Suppressor macrophage treated with lipopolysaccharide for 1 hour (primary cell): ENCODE results near the gene SDK2.

Experiments used
- DNase-seq, 3 donors: peaks; one replicate each; pipeline ENCODE4 v3.0.0-alpha.2; 2020 to 2022

Gene SDK2

GRCh38 chr17:73605444-73605843, 38.8 kb downstream of the SDK2 start:
- DNase-seq: no peak

- DNase-seq: no peak
These were observed 39.8 kb downstream of the SDK2 start for GRCh38 chr17:73604476-73604875.

- no peak for DNase-seq
These were observed 40.3 kb downstream of the SDK2 start for GRCh38 chr17:73603971-73604370.

GRCh38 chr17:73600103-73600871, 44.0 kb downstream of the SDK2 start:
- no peak for DNase-seq

DNA sequence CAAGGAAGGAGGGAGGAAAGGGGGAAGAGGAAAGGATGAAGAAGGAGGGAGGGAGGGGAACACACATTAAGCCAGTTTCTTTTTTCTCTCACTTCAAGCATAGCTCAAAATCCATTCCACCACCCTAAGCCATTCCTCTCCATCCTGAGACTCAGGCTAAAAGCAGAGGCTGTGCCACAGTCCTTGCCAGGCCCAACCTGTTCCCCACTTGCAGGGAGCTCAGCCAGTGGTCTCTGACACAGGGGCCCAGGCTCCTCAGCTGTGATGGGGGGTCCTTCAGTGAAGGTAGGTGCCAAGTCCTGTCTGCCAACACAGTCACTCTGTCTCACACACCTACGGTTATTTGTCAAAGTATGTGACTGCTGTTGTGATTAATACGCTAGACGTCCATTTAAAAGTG, 44.6 kb downstream of the SDK2 start:
- no peak for DNase-seq

GRCh38 chr17:73598212-73598611, 46.0 kb downstream of the SDK2 start:
- no peak for DNase-seq

DNA sequence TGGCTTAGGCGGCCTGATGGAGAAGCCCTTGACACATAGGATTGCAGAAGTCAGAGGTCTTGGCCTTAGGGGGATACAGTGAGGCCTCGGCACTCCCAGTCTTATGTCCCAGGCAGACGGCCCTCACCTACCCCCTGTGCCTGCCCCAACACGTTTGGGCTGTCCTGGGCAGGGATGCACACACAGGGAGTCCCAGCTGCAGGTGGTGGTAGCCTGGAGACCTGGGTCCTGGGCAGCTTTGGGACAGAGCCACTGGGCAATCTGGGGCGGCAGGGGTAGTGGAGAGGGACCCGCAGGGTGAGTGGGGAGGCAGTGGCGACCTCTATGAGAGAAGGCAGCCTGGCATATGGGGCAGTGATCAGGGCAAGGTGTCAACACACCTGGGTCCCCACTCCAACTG, 48.3 kb downstream of the SDK2 start:
- no peak for DNase-seq

DNA sequence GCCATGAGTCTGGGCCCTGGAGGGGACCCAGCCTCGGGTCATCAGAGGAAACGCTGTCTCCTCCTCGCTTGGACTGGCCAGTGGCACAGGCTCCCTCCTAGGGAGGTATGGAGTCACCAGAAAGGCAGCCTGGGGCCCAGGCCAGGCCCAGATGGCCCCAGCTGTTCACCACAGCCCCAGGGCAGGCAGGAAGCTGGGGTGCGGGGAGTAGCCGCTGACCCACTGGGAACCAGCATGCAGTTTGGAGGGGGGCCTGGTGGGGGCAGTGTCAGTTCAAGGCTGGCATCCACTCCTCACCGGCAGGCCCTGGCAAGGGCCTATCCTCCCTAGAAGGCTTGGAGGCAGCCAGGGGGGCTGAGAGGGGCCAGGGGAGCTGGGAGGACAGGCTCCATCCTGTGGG, 48.8 kb downstream of the SDK2 start:
- DNase-seq: peak in 2 of 3 donors; percentile 26 to 44

- DNase-seq: no peak
These were observed 49.2 kb downstream of the SDK2 start for GRCh38 chr17:73595068-73595467.

DNA sequence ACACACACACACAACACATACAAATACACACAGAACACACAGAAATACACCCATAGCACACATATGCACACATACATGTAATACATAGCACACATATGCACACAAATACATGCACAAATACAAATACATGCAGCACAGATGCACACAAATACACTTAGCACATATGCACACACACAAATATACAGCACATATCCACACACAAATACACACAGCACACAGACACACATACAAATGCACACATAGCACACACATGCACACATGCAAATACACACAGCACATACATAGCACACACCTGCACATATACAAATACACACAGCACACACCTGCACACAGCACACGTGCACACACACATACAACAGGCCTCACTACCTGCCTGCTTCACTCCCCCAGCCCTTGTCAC, 49.6 kb downstream of the SDK2 start:
- no peak for DNase-seq

GRCh38 chr17:73594025-73594424, 50.2 kb downstream of the SDK2 start:
- DNase-seq: no peak

DNA sequence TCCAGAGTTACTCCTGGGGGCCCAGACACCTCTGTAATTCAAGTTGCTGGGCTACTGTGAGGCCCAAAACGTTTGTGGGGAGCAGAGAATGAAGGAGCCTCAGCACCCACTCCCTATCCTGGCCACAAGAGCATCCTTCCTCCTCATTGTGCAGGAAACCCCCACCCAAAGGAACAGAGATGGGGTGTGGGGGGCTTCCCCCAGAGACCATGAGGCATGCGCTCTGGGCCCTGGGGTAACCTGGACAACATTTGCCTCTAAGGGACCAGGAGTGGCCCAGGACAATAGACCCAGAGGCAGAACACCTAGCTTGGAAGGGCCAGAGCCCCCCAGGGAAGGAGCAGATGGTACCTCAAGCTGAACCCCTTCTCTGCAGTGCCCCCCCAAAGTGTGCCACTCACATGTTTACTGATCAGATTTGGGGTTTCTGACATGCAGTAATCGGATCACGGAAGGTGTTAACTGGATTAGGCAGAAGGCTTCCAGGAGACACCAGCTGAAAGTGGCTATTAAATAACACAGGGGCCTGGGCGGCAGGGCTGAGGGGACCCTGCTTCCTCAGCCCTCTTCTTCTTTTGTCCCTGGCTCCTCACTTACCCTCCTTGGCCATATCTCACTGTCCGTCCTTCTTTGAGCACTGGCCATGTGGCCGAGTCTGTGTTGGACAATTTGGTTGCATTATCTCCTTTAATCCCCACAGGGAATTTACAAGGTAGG, 50.8 kb downstream of the SDK2 start:
- no peak for DNase-seq

DNA sequence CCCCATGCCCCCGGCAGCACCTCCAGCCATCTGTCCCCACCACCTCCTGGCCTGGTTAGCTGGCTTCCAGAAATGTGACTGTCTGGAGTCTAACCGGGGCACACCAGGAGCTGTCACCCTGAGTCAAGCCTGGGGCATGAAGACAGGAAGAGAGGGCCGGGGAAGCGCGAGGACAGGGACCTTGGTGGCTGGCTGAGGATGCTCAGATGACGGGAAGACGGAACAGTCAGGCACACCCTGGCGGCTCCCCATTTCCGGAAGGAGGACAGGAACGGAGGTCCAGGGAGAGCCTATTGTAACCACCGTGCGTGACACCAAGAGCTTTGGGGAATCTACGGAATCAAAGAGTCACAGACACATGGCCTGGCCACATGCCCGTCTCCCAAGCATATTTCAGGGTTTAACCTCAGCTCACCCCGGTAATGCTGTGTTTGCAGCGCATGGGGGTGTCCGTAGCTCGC, 51.7 kb downstream of the SDK2 start:
- DNase-seq: peak; percentile 7 to 36 (median 17)

DNA sequence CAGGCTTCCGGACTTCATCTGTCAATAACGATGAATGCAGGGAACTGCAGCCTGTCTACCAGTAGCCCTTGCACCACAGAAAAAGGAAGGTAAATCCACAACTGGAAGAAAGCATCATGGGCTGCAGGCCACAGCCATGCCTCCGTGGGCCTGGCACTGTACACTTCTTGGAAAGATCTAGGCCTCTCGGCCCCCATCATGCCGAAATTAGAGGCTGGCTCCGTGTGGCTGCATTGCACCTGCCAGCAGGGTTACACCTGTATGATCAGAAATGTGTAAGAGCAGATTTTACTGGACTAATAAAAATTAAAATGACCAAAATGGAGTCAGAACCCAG, 52.2 kb downstream of the SDK2 start:
- no peak for DNase-seq

DNA sequence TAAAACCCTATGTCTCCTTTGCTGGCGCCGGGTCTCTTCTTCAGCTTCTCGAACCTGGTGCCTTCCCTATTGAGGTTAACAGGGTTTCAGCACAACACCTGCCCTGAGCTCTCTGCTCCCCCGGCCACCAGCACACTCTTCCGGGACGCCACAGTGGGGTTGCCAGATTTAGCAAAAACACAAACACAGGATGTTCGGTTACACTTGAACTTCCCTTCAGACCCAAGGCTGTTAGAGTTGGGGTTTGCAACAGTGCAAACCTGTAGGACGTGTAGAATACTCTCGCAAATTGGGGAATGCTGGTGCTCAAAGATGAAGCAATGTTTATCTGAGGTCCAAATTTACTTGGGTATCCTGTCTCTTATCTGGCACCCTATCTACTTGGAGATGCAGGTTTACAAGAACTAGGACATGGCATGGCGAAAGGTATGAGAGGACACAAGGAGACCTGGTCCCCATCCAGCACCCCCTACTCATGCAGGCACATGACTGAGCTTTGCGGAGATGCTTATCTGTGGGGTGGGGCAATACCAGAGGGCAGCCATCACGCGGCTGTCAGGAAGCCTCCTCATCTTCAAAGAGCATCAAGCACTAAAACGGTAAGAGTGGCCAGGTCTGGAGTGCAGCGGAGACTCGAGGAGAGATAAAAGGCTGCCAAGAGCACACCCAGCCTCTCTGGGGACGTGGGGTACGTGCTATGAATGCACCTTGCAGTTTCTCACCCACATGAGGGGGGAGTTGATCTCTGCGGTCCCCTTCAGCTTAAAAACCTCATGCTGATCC, 52.8 kb downstream of the SDK2 start:
- no peak for DNase-seq

GRCh38 chr17:73589363-73589980, 54.8 kb downstream of the SDK2 start:
- peak in 2 of 3 donors; percentile 15 to 16 for DNase-seq

GRCh38 chr17:73588891-73589290, 55.4 kb downstream of the SDK2 start:
- DNase-seq: no peak

DNA sequence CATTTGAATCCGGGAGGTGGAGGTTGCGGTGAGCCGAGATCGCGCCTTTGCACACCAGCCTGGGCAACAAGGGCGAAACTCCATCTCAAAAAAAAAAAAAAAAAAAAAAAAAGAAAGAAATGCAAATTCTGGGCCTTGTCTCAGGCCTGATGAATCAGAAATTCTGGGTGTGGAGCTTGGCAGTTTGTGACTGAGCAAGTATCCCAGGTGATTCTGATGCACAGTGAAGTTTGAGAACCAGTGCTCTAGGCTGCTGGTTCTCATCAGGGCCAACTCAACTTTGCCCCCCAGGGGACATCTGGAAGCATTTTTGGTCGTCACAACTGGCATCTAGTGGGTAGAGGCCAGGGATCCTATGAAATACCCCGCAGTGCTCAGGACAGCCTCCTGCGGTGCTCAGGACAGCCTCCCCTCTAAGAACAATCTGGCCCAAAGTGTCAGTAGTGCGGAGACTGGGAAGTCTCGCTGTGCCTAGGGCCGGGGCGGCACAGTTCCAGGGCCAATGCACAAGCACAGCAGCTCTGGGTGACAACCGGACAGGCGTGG, 55.9 kb downstream of the SDK2 start:
- no peak for DNase-seq

GRCh38 chr17:73586921-73587602, 57.2 kb downstream of the SDK2 start:
- no peak for DNase-seq

- DNase-seq: no peak
These were observed 57.9 kb downstream of the SDK2 start for GRCh38 chr17:73586275-73586832.

GRCh38 chr17:73585583-73585982, 58.7 kb downstream of the SDK2 start:
- no peak for DNase-seq

DNA sequence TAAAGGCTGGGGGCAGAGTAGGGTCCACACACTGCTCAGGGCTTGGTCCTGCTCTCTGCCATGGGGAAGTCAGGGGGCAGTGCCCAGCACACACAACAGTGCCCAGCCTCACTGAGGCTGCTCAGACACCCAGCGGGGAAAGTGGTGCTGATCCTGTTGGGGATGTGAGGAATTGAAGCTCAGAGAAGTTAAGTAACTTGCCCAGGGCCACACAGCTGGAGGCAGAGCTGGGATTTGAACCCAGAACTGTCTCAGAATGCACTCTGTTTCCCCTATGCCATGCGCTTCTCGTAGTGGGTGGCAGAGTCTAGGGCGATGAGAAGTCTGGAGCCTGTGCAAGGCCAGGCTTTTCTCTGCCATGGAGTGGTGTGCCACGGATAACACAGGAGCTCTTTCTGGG, 59.3 kb downstream of the SDK2 start:
- DNase-seq: no peak
